IMR-90 (cell line): ENCODE data around the gene OVOL3. TPM values are rescaled to one million over a fixed set of nuclear protein-coding genes. Genes with fewer than 3 reads are reported as not detected.

Source experiments
- ATAC-seq: fragments of 200-7000 bp; cut with Tn5 transposase; 2 replicates; pipeline ENCODE4 v1.9.1; 2020; ENCODE audit warnings: low read depth, mild to moderate bottlenecking, moderate library complexity
- BruUV-seq: library from RNA; stranded (reverse); fragments of 400-500 nt; replicated peaks from 2 replicates; lab custom pipeline; 2021; lab: Mats Ljungman, UMichigan
- CTCF ChIA-PET: fragments of 300-600 bp; formaldehyde crosslinking; extraction: SDS; loops from one replicate; lab custom pipeline; 2021; ENCODE audit warnings: antibody characterized with exemption; lab: Yijun Ruan, JAX
- POLR2A ChIA-PET: fragments of 300-600 bp; sonication (Branson Sonifier 250); formaldehyde crosslinking; loops from one replicate; lab custom pipeline; 2022; ENCODE audit warnings: antibody characterized with exemption; ENCODE audit not compliant: unreplicated experiment; lab: Charles Lee
- DNase-seq: peaks from one replicate; pipeline ENCODE4 v3.0.0; 2013
- H2AFZ ChIP-seq: replicated peaks from 2 replicates; pipeline ENCODE3; 2013; ENCODE audit warnings: low read length, mild to moderate bottlenecking; ENCODE audit not compliant: poor library complexity
- H2AK5ac ChIP-seq: 2 replicates; pipeline ENCODE4 v1.6.1; 2013; ENCODE audit warnings: low read depth, low read length, inconsistent platforms
- H2AK9ac ChIP-seq: replicated peaks from 2 replicates; pipeline ENCODE3; 2013; ENCODE audit warnings: mild to moderate bottlenecking, low read depth, low read length, moderate library complexity; ENCODE audit not compliant: poor library complexity
- H2BK120ac ChIP-seq: 2 replicates; pipeline ENCODE4 v1.6.1; 2013; ENCODE audit warnings: low read depth, low read length, inconsistent platforms
- H2BK15ac ChIP-seq: 3 replicates; pipeline ENCODE4 v1.6.1; 2013; ENCODE audit warnings: low read depth, low read length, inconsistent platforms
- H2BK20ac ChIP-seq: 2 replicates; pipeline ENCODE4 v1.6.1; 2013; ENCODE audit warnings: low read depth, mild to moderate bottlenecking, inconsistent platforms, low read length, moderate library complexity
- H2BK5ac ChIP-seq: 2 replicates; pipeline ENCODE4 v1.6.1; 2013; ENCODE audit warnings: mild to moderate bottlenecking, low read depth, low read length, inconsistent platforms; ENCODE audit not compliant: poor library complexity, severe bottlenecking
- H3K14ac ChIP-seq: replicated peaks from 2 replicates; pipeline ENCODE4 v1.6.1; 2013; ENCODE audit warnings: low read depth, low read length, inconsistent platforms
- H3K18ac ChIP-seq: 2 replicates; pipeline ENCODE4 v1.6.1; 2013; ENCODE audit warnings: low read depth, low read length, control low read depth
- H3K23ac ChIP-seq: 2 replicates; pipeline ENCODE4 v1.6.1; 2013; ENCODE audit warnings: low read depth, low read length, inconsistent platforms
- H3K27ac ChIP-seq: 2 replicates; pipeline ENCODE4 v1.5.1; 2013; ENCODE audit warnings: mild to moderate bottlenecking, control low read depth, low read length; ENCODE audit not compliant: insufficient read depth
- H3K27me3 ChIP-seq: 2 replicates; pipeline ENCODE4 v1.6.1; 2013; ENCODE audit warnings: low read length; ENCODE audit not compliant: control insufficient read depth, insufficient read depth
- H3K36me3 ChIP-seq: 2 replicates; pipeline ENCODE4 v1.6.1; 2013; ENCODE audit warnings: low read length, mixed read lengths; ENCODE audit not compliant: control insufficient read depth, insufficient read depth
- H3K4ac ChIP-seq: 2 replicates; pipeline ENCODE4 v1.6.1; 2013; ENCODE audit warnings: low read depth, low read length, inconsistent platforms
- H3K4me1 ChIP-seq: 2 replicates; pipeline ENCODE4 v1.6.1; 2013; ENCODE audit warnings: low read length, mixed read lengths; ENCODE audit not compliant: control insufficient read depth, insufficient read depth
- H3K4me2 ChIP-seq: 2 replicates; pipeline ENCODE4 v1.6.1; 2013; ENCODE audit warnings: low read depth, mild to moderate bottlenecking, control low read depth, low read length, moderate library complexity
- H3K4me3 ChIP-seq: 2 replicates; pipeline ENCODE4 v1.5.1; 2013; ENCODE audit warnings: low read depth, mild to moderate bottlenecking, control low read depth, low read length, moderate library complexity; ENCODE audit not compliant: insufficient read depth
- H3K56ac ChIP-seq: 2 replicates; pipeline ENCODE4 v1.6.1; 2013; ENCODE audit warnings: low read length, inconsistent platforms; ENCODE audit not compliant: insufficient read depth; ENCODE audit errors: extremely low read depth
- H3K79me1 ChIP-seq, 2 experiments: 2 replicates each; pipeline ENCODE4 v1.6.1; 2013; ENCODE audit warnings: low read length in 2 of 2, inconsistent platforms in 1 of 2, low read depth in 1 of 2
- H3K9ac ChIP-seq: 2 replicates; pipeline ENCODE4 v1.6.1; 2013; ENCODE audit warnings: low read depth, low read length, control low read depth
- H3K9me1 ChIP-seq: 2 replicates; pipeline ENCODE4 v1.6.1; 2013; ENCODE audit warnings: low read length, inconsistent platforms; ENCODE audit not compliant: insufficient read depth
- H3K9me3 ChIP-seq: 2 replicates; pipeline ENCODE4 v1.6.1; 2013; ENCODE audit warnings: low read length; ENCODE audit not compliant: control insufficient read depth, insufficient read depth
- H4K20me1 ChIP-seq: 2 replicates; pipeline ENCODE4 v1.6.1; 2013; ENCODE audit warnings: low read length, inconsistent platforms; ENCODE audit not compliant: insufficient read depth
- H4K5ac ChIP-seq: 2 replicates; pipeline ENCODE4 v1.6.1; 2013; ENCODE audit warnings: mild to moderate bottlenecking, low read depth, low read length, control low read depth
- H4K8ac ChIP-seq, 2 experiments: 2 replicates each; pipeline ENCODE4 v1.6.1; 2013; ENCODE audit warnings: low read depth in 2 of 2, low read length in 2 of 2, control low read depth in 1 of 2, inconsistent platforms in 1 of 2
- H4K91ac ChIP-seq: 2 replicates; pipeline ENCODE4 v1.6.1; 2013; ENCODE audit warnings: low read depth, low read length, inconsistent platforms; ENCODE audit not compliant: insufficient read depth
- BHLHE40 ChIP-seq: fragments of 150-350 bp; IDR thresholded peaks from 2 replicates; pipeline ENCODE4 v1.6.1; 2016; ENCODE audit warnings: mild to moderate bottlenecking, low read depth, low read length
- CEBPB ChIP-seq: IDR thresholded peaks from 2 replicates; pipeline ENCODE4 v1.6.1; 2012; ENCODE audit warnings: low read depth, low read length, improper control_type of control experiment
- CHD1 ChIP-seq: IDR thresholded peaks from 2 replicates; pipeline ENCODE4 v1.6.1; 2012; ENCODE audit warnings: low read depth, low read length, improper control_type of control experiment
- CTCF ChIP-seq: conservative IDR thresholded peaks from 2 replicates; pipeline ENCODE4 v1.5.1; 2012; ENCODE audit warnings: mild to moderate bottlenecking, low read depth, low read length, improper control_type of control experiment
- ELK1 ChIP-seq: fragments of 150-350 bp; IDR thresholded peaks from 2 replicates; pipeline ENCODE4 v1.6.1; 2016; ENCODE audit warnings: low read depth, mild to moderate bottlenecking, low read length, moderate library complexity, borderline replicate concordance
- FOS ChIP-seq: fragments of 150-350 bp; IDR thresholded peaks from 2 replicates; pipeline ENCODE4 v1.6.1; 2016; ENCODE audit warnings: low read depth, low read length
- MAFK ChIP-seq: IDR thresholded peaks from 2 replicates; pipeline ENCODE4 v1.6.1; 2012; ENCODE audit warnings: low read depth, low read length, improper control_type of control experiment
- MAZ ChIP-seq: IDR thresholded peaks from 2 replicates; pipeline ENCODE4 v1.6.1; 2012; ENCODE audit warnings: low read depth, mild to moderate bottlenecking, low read length, improper control_type of control experiment, moderate library complexity, borderline replicate concordance
- MXI1 ChIP-seq: IDR thresholded peaks from 2 replicates; pipeline ENCODE4 v1.6.1; 2012; ENCODE audit warnings: low read depth, mild to moderate bottlenecking, low read length, moderate library complexity, borderline replicate concordance
- NFE2L2 ChIP-seq: fragments of 150-350 bp; IDR thresholded peaks from 2 replicates; pipeline ENCODE4 v1.6.1; 2016; ENCODE audit warnings: low read depth, mild to moderate bottlenecking, low read length
- POLR2A ChIP-seq: IDR thresholded peaks from 2 replicates; pipeline ENCODE4 v1.6.1; 2012; ENCODE audit warnings: mild to moderate bottlenecking, low read depth, low read length
- RAD21 ChIP-seq: IDR thresholded peaks from 2 replicates; pipeline ENCODE4 v1.6.1; 2012; ENCODE audit warnings: low read length, improper control_type of control experiment
- RCOR1 ChIP-seq: IDR thresholded peaks from 2 replicates; pipeline ENCODE4 v1.6.1; 2012; ENCODE audit warnings: mild to moderate bottlenecking, low read length, improper control_type of control experiment; ENCODE audit not compliant: insufficient replicate concordance
- SMC3 ChIP-seq: fragments of 150-350 bp; IDR thresholded peaks from 2 replicates; pipeline ENCODE4 v1.6.1; 2016; ENCODE audit warnings: low read depth, mild to moderate bottlenecking, antibody characterized with exemption, low read length, moderate library complexity
- WGBS, 2 experiments: methylation state at CpG; one replicate each; pipeline versions ENCODE4 v1.1.5 to v1.1.7; 2013; ENCODE audit warnings: missing lambda C conversion rate in 2 of 2; ENCODE audit not compliant: insufficient read length in 1 of 2; ENCODE audit errors: extremely low coverage in 2 of 2; 5-methylcytosine and 5-hydroxymethylcytosine counted together
- dilution Hi-C: fragments of 300-500 bp; cut with HindIII; formaldehyde crosslinking; loops from one replicate; pipeline ENCODE4 v1.14.3; 2018; ENCODE audit warnings: low sequenced_read_pairs; ENCODE audit not compliant: unreplicated experiment
- in situ Hi-C: fragments of 300-500 bp; cut with MboI; formaldehyde crosslinking; loops from 3 replicates; pipeline ENCODE4 v1.14.3; 2019; ENCODE audit warnings: low sequenced_read_pairs, inconsistent platforms, mixed read lengths
- intact Hi-C: fragments of 100-400 bp; cut with micrococcal nuclease; formaldehyde crosslinking; loops from 2 replicates; pipeline ENCODE4 v1.10.0; 2022
- polyA plus RNA-seq, 3 experiments: library from polyadenylated mRNA; depleted of rRNA; stranded (reverse); fragments of >200 nt; gene quantifications; 2 replicates each; pipeline ENCODE4 v1.2.3, GENCODE V29; 2012; ENCODE audit warnings: low replicate concordance in 1 of 3
- total RNA-seq: library from RNA; depleted of rRNA; stranded (reverse); fragments of >200 nt; gene quantifications from 2 replicates; pipeline ENCODE4 v1.2.3, GENCODE V29; 2012

OVOL3 gene
- total and polyA plus RNA-seq, 2 of the 4 experiments (the other 2 are of a cell fraction), result not detected

DNA sequence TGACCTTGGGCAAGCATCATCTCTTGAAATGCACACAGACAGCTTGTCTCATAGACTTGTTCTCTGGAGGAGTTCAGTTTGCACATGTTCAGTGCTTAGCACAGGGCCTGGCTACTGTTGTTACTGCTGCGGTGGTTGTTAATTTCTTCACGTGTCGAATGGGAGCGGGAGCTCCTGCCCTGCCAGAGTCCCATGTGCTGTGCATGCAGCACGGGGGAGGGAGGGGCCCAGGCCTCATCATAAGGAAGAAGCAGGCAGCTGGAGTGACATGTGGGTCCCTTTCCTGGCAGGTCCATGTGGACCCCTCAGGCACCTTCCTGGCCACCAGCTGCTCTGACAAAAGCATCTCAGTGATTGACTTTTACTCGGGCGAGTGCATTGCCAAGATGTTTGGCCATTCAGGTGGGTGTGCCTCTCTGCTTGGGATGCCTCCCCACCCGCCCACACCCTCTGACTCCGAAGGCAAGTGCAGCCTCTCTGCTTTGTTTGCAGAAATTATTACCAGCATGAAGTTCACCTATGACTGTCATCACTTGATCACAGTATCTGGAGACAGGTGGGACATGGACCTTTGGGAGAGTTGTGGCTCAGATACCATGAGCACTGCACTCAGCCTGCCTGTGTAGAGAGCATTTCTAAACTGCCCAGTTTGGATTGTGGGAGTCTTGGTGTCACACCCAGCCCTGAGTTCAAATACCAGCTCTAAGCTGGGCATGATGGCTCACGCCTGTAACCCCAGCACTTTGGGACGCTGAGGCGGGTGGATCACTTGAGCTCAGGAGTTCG, 19.8 kb upstream of the OVOL3 start:
- H2BK5ac ChIP-seq, result no peak overlapping the region
- H3K4me3 ChIP-seq, result no peak overlapping the region
- H2AK5ac ChIP-seq, result no peak overlapping the region
- POLR2A ChIA-PET, result no interaction called here
- DNase-seq (no peak), ATAC-seq (no peak)
- intact Hi-C loops, result no loop called here
- peaks cover 18% of the 10 kb centered on the region for H3K36me3 ChIP-seq
- H2BK120ac ChIP-seq, result no peak overlapping the region
- H3K79me1 ChIP-seq, result no peaks in the 10 kb centered on the region
- no peak overlapping the region for H3K4me2 ChIP-seq
- no peak overlapping the region for H2AFZ ChIP-seq
- H3K9me1 ChIP-seq, result 0 out of 2 replicates have a peak, but pooled peaks cover 6% of the 10 kb centered on the region
- H2AK9ac ChIP-seq, result no peak overlapping the region
- BruUV-seq, result no TSS peak
- H3K4ac ChIP-seq, result no peak overlapping the region
- TF ChIP-seq BHLHE40, result no peak
- TF ChIP-seq CTCF, result no peak
- no peak for TF ChIP-seq NFE2L2
- no peak for TF ChIP-seq RAD21
- TF ChIP-seq ELK1, result no peak
- no peak for TF ChIP-seq CHD1
- TF ChIP-seq MAZ, result no peak
- no peak for TF ChIP-seq RCOR1
- no peak for TF ChIP-seq SMC3
- no peak for TF ChIP-seq MAFK
- TF ChIP-seq POLR2A, result no peak
- TF ChIP-seq FOS, result no peak
- TF ChIP-seq CEBPB, result no peak
- TF ChIP-seq MXI1, result no peak
- no peak overlapping the region for H3K14ac ChIP-seq
- H4K5ac ChIP-seq, result no peak overlapping the region
- no peak overlapping the region for H4K91ac ChIP-seq
- H3K27me3 ChIP-seq, result no peaks in the 10 kb centered on the region
- H3K9me3 ChIP-seq, result no peaks in the 10 kb centered on the region
- H2BK15ac ChIP-seq, result no peak overlapping the region
- in situ Hi-C loops, result no loop called here
- H3K9ac ChIP-seq, result no peak overlapping the region
- 97% methylated on average over 5 of the region's 13 CpGs; no CpG with 5 or more reads in 1 of the 2 experiments for WGBS, 2 experiments
- H3K4me1 ChIP-seq, result no peaks in the 10 kb centered on the region
- H4K20me1 ChIP-seq, result no peaks in the 10 kb centered on the region
- H2BK20ac ChIP-seq, result no peak overlapping the region
- CTCF ChIA-PET, result no interaction called here
- H3K23ac ChIP-seq, result no peak overlapping the region
- no peak overlapping the region for H4K8ac ChIP-seq
- H3K56ac ChIP-seq, result no peak overlapping the region
- H3K18ac ChIP-seq, result no peak overlapping the region
- dilution Hi-C loops, result no loop called here
- H3K27ac ChIP-seq, result no peak overlapping the region
